Stimulated activated CD8-positive, alpha-beta memory T cell treated with anti-CD3 and anti-CD28 coated beads, Interleukin-12 subunit alpha, Interleukin-12 subunit beta, amount 100 ng/mL, for 4 hours (primary cell): ENCODE results near the gene NOM1.
"Not testable (repeated sequence)": the region's sequence is repeated elsewhere in the genome, so short reads cannot be mapped to it uniquely, and the experiment has no call there.

Experiments
- DNase-seq: peaks from one replicate; pipeline ENCODE4 v3.0.0-alpha.2; 2020; ENCODE audit warnings: low read depth

Gene NOM1

DNA sequence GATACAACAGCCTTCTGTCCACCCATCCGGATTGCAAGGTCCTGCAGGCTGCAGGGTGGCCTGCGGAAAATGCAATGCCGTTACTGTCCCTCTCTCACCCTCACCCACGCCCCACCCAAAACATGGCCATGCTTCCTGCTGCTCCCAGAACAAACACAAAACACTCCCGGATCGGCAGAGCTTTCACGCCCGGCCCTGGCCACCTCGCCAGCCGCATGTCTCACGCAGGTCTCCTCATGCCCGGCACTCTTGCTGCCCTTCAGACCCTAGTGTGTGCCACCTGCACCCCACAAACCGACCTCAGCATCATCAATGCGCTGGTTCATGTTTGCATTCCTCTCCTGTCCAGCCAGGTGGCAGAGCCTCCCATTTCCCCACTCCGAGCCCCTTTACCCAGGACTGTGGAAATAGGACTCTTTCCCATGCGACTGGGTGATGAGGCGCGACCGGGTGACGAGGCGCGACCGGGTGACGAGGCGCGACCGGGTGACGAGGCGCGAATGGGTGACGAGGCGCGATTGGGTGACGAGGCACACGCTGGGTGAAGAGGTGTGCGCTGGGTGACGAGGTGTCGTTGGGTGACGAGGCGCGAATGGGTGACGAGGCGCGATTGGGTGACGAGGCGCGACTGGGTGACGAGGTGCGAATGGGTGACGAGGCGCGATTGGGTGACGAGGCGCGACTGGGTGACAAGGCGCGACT, 8.9 kb upstream of the NOM1 start:
- DNase-seq = no peak

DNA sequence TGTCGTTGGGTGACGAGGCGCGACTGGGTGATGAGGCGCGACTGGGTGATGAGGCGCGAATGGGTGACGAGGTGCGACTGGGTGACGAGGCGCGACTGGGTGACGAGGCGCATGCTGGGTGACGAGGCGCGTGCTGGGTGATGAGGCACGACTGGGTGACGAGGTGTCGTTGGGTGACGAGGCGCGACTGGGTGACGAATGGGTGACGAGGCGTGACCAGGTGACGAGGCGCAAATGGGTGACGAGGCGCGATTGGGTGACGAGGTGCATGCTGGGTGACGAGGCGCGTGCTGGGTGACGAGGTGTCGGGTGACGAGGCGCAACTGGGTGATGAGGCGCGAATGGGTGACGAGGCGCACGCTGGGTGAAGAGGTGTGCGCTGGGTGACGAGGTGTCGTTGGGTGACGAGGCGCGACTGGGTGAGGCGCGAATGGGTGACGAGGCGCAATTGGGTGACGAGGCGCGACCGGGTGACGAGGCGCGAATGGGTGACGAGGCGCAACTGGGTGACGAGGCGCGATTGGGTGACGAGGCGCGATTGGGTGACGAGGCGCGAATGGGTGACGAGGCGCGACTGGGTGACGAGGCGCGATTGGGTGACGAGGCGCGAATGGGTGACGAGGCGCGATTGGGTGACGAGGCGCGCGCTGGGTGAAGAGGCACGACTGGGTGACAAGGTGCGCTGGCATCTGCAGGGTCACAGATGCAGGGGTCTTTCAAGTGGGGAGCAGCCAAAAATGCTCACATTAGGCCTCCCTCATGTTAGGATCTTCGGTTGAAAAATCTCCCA, 7.9 kb upstream of the NOM1 start:
- DNase-seq = no peak

DNA sequence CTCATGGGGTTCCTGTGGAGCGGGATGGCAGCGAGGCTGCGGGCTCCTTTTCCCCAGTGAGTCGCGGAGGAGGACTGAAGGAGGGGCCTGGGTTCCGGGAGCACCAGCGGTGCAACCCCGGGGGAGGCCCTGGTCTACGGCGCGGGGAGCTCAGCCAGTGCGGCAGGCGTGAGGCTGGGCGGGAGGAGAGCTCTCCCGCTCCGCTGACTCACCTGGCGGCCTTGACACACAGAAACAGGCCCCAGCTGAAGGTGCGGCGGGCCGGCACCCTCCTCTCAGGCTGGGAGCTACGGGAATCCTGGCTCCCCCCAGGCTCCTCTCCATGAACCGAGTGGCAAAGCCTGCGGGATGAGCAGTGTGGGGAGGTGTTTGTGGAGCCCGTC, 6.8 kb upstream of the NOM1 start:
- no peak for DNase-seq

DNA sequence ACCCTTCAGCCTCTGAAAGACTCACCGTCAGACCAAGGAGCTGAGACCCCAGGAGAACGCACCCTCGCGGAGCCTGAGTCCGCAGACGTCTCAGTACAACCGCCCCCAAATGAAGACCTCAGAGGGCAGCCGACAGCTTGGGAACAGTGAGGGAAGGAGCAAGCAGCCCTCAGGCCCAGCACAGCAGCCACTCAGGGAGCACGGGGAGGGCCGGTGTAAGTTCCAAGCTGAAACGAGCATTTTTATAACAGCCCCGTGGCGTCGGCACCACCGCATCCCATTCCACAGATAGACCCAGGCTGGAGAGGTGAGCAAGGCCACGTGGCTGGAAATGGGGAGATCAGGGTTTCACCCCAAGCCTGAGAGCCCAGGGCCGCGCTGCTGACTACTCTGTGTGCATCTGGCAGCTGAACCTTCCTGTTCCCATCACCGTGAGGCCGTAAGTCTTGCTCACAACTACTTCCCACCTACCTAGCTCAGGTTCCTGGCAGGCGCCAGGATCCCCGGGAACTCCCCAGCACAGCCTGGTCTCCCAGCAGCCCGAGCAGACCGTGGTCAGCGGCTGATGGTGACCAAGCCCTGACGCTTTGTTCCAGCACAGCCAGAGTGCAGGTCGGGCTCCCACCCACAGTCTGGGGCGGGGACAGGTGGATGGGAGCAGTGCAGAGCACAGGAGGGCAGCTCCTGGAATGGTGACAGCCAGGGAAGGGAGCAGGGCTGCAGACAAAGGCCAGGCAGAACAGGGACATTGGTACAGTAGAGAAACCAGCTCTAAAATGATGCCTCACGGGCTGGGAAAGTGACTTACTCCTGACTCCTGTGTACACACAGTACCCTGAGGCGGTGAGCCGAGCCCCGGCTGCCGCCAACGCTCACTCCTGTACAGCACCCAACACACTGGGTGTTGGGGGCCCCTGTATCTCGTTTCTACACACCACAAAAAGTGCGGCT, 6.1 kb upstream of the NOM1 start:
- DNase-seq = no peak

DNA sequence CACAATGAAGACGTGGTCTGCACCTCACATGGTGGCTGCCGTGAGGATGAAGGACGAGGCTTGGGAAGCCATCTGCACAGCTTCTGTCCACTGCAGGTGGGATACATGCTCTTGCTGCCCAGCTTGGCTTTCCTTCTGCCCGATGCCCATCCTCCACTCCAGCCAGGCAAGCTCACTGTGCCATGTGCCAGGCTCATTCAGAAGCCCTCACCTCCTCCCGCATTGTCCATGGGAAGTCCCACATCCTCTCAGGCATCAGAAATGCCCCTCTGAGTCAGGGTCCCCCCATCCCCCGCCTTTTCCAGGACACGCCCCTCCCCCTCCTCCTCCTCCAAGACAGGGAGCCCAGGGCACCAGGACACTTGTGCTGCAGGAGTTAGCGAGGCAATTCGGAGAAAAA, 4.6 kb upstream of the NOM1 start:
- DNase-seq = no peak

DNA sequence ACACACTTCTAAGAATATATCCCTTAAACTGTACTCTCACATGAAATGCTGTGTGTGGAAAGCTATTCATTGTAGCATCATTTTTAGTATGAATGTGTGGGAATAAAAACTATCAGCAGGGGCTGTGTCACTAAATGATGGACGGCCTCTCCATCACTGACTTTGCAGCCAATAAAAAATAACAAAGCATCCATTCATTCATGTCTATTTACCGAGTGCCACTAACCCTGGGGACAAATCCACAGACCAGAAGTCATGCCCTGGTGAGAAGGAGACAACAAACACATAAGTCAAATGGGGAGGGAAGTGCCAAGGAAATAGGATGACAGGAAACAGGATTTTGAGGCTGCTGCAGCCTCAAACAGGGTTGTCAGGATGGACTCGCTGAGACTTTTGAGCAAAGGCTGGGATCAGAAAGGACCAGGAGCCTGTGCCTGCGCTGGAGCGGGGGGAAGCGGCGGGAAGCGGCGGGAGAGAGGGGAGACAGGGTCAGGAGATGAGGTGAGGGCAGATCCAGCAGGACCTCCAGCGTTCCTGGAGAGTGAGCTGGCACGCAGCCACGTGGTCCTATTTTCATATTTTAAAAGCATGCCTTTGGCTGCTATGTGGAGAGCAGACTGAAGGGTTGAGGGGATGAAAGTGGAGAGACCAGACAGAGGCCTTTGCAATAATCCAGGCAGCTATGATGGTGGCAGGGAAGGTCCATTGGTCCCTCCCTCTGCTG, 2.2 kb upstream of the NOM1 start:
- no peak for DNase-seq

DNA sequence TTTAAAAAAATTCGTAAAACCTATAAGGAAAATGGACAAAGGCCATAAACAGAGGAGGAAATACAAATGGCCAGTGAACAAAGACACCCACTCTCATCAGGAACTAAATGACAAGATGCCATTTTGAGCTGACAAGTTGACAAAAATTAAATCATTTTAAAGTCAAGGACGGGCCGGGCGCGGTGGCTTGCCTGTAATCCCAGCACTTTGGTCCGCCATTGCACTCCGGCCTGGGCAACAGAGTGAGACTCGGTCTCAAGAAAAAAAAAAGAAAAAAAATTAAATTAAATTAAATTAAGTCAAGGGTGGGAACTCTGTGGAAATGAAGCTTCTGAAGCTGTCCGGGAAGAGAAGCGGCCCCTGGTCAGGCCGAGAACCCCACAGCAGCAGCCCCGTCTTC, 1.2 kb upstream of the NOM1 start:
- no peak for DNase-seq

DNA sequence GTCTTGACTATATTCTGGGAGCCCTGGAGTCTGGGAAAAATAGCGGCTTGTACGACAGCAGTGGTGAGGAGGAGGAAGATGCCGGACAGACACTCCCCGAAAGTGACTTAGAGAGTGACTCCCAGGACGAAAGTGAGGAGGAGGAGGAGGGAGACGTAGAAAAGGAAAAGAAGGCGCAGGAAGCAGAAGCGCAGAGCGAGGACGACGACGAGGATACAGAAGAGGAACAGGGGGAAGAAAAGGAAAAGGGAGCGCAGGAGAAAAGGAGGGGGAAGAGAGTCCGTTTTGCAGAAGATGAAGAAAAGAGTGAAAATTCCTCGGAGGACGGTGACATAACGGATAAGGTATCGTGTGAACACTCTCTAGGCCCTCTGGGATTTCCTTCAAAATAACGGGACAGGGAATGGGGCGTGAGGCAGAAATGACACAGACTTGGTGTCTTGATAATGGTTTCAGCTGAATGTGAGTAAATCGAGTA, 908 bp downstream of the NOM1 start:
- DNase-seq = no peak

DNA sequence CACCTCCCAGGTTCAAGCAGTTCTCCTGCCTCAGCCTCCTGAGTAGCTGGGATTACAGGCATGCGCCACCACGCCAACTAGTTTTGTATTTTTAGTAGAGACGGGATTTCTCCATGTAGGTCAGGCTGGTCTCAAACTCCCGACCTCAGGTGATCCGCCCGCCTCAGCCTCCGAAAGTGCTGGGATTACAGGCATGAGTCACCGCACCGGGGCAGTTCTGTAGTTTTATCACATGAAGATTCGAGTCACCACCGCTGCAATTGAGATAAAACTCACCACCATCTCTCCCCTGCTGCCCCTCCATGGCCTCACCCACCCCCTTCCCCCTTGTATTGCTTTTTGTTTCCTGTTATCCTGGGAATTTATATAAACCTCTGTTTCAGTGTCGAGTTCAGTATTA, 3.7 kb downstream of the NOM1 start:
- not testable (repeated sequence) for DNase-seq

DNA sequence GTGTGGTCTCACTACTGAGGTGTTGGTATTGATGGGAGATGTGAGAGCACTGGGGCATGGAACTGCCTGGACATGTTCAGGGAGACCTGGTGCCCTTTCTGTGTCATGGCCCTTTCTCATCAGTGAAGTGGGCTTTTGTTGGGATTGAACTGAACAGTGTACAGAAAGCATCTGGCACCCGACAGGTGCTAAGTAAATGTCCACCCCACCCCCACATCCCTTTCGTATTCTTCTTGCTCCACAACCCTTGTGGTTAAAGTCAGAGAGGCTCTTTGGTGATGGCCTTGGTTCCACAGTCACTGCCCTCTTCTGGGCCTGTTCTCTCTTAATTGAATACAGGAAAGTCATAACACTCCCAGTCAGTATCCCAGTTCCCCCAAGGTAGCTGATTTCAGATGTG, 5.4 kb downstream of the NOM1 start:
- no peak for DNase-seq

DNA sequence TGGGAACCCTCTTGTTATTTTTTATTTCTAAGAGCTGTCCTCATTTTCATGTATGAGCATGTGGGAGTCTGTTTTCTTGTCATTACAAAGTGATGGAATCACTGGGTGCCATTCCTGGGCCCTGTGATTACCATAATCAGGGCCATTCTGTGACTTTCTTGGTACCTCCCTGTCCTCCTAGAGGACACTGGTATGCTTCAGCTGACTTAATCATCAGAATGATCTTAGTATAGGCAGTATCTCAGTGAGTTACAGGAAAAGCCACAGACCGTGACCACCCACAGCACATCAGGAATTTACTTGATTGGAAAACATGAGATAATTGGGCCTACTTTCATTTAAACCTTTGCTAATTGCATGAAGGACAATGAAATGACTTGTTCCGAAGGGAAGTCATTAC, 7.2 kb downstream of the NOM1 start:
- DNase-seq = no peak

DNA sequence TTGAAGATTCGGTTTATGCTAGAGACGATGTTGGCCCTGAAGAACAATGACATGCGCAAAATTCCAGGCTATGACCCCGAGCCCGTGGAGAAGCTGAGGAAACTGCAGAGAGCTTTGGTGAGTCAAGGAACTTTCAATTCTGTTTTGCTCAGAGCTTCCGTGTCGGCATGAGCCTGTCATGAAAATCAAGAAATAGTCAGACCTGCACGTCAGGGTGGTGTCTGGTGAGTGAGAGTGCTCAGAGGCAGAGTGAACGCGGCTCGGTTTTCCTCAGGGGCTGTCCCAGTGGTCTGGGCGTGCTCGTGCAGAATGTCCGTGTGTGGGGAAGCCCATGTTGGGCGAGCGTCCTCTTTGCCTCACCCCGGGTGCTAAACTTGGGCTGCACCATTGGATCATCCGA, 12.6 kb downstream of the NOM1 start:
- DNase-seq = no peak

DNA sequence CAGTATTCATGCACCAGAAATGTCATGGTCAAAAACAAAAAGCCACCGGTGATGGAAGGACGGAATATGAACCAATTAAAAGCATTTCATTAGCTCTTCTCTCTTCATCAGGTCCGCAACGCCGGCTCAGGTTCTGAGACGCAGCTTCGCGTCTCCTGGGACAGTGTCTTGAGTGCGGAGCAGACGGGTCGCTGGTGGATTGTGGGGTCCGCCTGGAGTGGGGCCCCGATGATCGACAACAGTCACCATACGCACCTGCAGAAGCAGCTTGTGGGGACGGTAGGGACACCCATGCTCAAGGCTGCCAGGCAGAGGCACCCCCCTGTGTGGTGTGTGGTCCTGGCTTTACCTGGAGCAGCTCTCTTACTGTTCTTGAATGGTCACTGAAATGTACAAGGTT, 13.4 kb downstream of the NOM1 start:
- DNase-seq = no peak

DNA sequence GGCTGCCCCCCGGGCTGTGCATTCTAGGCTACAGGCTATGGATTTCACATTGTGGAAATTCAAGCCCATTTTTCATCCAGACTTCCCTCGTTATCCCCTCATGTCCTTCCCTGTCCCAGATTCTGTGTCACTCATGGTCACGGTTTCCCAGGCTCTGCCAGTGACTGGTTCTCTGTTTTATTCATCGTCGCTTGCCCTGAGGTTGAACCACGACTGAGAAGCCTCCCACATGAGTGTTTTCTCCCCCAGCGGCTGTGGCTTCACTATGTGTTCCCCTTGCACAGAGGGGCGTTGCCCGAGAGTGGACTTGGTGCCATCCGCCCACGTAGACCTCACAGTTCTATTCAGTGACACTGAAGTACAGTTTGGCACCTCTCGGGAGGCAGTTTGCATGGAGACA, 14.0 kb downstream of the NOM1 start:
- DNase-seq = no peak

DNA sequence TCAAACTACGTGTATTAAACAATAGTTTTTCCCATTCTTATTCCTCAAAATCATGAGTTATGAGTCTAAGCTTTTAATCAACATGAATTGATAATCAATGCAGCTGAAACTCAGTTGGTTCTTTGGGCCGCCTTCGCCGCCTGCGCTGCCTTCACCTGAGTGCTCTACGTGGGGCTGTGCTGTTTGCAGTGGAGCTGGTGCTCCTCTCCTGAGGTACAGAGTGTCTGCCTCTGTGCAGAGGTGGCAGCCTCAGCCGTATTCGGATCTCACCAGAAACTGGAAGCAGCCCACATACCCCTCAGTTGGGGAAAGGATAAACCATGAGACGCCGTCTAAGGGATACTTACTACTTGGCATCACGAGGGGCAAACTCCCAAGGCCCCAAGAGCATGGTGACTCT, 15.5 kb downstream of the NOM1 start:
- no peak for DNase-seq

DNA sequence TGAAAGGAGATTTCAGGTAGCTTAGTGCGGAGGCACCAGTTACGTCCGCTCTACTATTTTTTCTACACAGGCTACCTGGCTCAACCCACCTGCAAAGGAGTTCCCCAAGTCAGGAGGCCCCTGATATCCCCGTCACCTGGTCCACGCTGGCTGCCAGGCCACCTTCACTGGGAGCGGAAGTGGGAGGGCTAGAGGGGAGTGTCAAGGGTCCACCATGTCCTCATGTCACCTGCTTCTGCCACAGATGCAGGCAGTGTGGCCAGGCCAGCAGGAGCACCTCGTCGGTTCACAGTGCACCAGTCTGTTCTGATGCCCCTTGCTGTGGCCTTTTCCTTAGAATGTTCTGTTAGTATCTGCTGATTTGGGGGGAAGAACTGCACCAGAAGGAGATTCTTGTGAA, 16.9 kb downstream of the NOM1 start:
- no peak for DNase-seq

DNA sequence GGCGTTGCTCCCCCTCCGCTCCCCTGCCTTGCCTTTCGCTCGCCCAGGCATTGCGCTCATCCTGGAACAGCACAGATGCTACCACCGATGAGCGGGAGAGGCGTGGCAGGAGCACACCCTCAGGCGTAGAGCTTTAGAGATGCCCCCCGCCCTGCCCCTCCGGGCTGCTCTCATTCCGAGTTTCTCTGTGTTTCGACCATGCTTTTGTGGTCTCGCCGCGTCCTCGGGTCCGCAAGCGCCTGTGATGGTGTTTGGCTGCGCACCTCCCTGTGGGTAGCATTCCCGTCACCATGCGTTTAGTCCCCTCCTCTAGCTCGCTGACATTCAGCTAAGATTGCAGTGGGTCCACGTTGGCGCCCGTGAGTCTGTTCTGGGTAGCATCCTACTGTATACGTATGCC, 18.7 kb downstream of the NOM1 start:
- no peak for DNase-seq

DNA sequence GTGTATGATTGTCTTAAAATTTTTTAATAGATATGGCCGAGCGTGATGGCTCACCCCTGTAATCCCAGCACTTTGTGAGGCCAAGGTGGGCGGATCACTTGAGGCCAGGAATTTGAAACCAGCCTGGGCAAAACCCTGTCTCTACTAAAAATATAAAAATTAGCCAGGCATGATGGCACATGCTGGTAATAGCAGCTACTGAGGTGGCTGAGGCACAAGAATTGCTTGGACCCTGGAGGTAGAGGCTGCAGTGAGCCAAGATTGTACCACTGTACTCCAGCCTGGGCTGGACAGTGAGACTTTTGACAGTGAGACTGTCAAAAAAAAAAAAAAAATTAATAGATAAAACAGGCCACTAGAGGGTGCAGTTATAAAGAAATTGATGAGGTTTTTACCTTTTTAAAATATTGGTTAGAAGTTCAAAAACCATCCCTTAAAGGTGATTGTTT, 20.5 kb downstream of the NOM1 start:
- DNase-seq = no peak

DNA sequence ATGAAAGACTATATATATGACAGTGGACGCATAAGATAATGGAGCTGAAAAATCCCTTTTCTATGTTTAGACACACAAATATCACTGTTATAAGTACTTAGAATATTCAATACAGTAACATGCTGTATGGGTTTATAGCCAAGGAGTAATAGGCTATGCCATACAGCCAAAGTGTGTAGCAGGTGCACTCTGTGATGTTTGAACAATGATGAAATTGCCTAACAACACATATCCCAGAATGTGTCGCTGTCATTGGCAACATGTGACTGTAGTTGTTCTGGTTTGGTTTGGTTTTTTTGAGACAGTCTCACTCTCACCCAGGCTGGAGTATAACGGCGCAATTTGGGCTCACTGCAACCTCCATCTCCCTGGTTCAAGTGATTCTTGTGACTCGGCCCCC, 26.1 kb downstream of the NOM1 start:
- no peak for DNase-seq

DNA sequence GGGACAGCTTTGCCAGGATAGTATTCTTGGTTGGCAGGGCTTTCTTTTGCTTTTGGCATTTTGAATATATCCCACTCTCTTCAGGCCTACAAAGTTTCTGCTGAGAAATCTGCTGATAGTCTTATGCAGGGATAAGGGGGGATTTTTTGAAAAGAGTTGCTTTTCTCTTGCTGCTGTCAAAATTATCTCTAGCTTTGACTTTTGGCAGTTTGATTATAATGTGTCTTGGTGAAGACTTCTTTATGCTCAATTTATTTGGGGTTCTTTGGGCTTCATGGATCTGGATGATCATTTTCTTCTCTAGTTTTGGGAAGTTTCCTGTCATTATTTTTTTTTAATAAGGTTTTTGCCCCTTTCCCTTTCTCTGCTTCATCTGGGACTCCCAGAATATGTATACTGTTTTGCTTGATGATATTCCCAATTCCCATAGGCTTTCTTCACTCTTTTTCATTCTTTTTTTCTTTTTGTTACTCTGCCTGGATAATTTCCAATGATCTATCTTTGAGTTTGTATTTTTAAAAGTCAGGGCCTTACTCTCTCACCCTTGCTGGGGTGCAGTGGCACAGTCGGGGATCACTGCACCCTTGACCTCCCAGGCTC, 29.6 kb downstream of the NOM1 start:
- DNase-seq = no peak

DNA sequence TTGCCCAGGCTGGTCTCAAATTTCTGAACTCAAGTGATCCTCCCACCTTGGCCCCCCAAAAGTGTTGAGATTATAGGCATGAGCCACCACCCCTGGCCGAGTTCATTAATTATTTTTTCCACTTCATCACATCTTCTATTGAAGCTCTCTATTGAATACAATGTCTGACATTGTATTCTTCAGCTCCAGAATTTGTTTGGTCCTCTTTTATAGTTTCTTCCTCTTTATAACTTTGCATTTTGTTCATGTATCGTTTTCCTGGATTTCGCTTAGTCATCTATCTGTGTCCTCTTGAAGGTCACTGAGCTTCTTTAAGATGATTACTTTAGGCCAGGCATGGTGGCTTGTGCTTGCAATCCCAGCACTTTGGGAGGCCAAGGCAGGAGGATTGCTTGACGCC, 30.2 kb downstream of the NOM1 start:
- no peak for DNase-seq
